ENCODE results near the gene ADORA2A.

GRCh38 chr22:24474649-24475255 is 47.4 kb downstream of the ADORA2A start:
- TF ChIP-seq REST (IDR thresholded peaks at IDR 0.05; ENCODE audit: low read depth), result no peak
- TF ChIP-seq RAD21 (IDR thresholded peaks at IDR 0.05; ENCODE audit: low read depth), result no peak
- no peak for TF ChIP-seq EP300 (IDR thresholded peaks at IDR 0.05; ENCODE audit: borderline replicate concordance)
- no peak for TF ChIP-seq MAX (IDR thresholded peaks at IDR 0.05)
- no peak for TF ChIP-seq YY1 (IDR thresholded peaks at IDR 0.05; ENCODE audit: low read depth)
